ENCODE results near the gene MBD5. TPM values are rescaled to one million over a fixed set of nuclear protein-coding genes. Genes with fewer than 3 reads are reported as not detected.

Gene MBD5
- total and polyA plus RNA-seq, 2 experiments from 2014 or later = 12.1 to 23.4 TPM

GRCh38 chr2:148218326-148219075, 197.6 kb downstream of the MBD5 start:
- Histone ChIP-seq H3K9me3 (ENCODE audit: low read depth) (no peaks in the 10 kb centered on the region), H3F3A (ENCODE audit: insufficient read depth) (peaks cover 9% of the 10 kb centered on the region; the same call in 1 of the 2 replicates), H3K4me3 (no peak overlapping the region), H3K4me2 (ENCODE audit: unreplicated experiment) (no peak overlapping the region), H3K27me3 (replicated peaks; ENCODE audit: insufficient read depth) (no peaks in the 10 kb centered on the region), H4K20me1 (ENCODE audit: insufficient read depth) (no peaks in the 10 kb centered on the region), H3K27ac (no peak overlapping the region), H3K36me3 (ENCODE audit: low read depth) (peaks cover 2% of the 10 kb centered on the region; the same call in 1 of the 2 replicates), H2AFZ (no peak overlapping the region), H3K79me2 (ENCODE audit: insufficient read depth) (0 out of 2 replicates have a peak, but pooled peaks cover 3% of the 10 kb centered on the region), H3K9me2 (ENCODE audit: insufficient read depth) (no peaks in the 10 kb centered on the region), H3K9ac (no peak overlapping the region), H3K4me1 (ENCODE audit: insufficient read depth) (peaks cover 14% of the 10 kb centered on the region)
- TF ChIP-seq EZH2 (IDR thresholded peaks at IDR 0.05; ENCODE audit: insufficient read depth, poor library complexity, severe bottlenecking) (no peak), EZH2phosphoT487 (IDR thresholded peaks at IDR 0.05; ENCODE audit: insufficient read depth, low read depth) (no peak)
- DNase-seq = peak; percentile 27
- in situ Hi-C loops (cut with MboI) = no loop called here
- 80 to 81% methylated on average over 5 of the region's 5 CpGs for WGBS, 2 experiments (ENCODE audit: low coverage in 1 of 2, low lambda C conversion rate in 2 of 2, missing lambda C conversion rate in 2 of 2)

GRCh38 chr2:148221166-148221565, 200.3 kb downstream of the MBD5 start:
- no peaks in the 10 kb centered on the region for H3K27me3 ChIP-seq (replicated peaks; ENCODE audit: insufficient read depth)
- no peaks in the 10 kb centered on the region for H3K9me2 ChIP-seq (ENCODE audit: insufficient read depth)
- H3K9me3 ChIP-seq (ENCODE audit: low read depth) = no peaks in the 10 kb centered on the region
- H3K79me2 ChIP-seq (ENCODE audit: insufficient read depth) = peaks cover 16% of the 10 kb centered on the region; the same call in 1 of the 2 replicates
- no peaks in the 10 kb centered on the region; the same call in 1 of the 2 replicates for H3K36me3 ChIP-seq (ENCODE audit: low read depth)
- H3K4me2 ChIP-seq (ENCODE audit: unreplicated experiment) = no peak overlapping the region
- peaks cover 14% of the 10 kb centered on the region for H3K4me1 ChIP-seq (ENCODE audit: insufficient read depth)
- H3F3A ChIP-seq (ENCODE audit: insufficient read depth) = peaks cover 9% of the 10 kb centered on the region; the same call in 1 of the 2 replicates
- in situ Hi-C loops (cut with MboI) = no loop called here
- TF ChIP-seq EZH2 (IDR thresholded peaks at IDR 0.05; ENCODE audit: insufficient read depth, poor library complexity, severe bottlenecking) (no peak), EZH2phosphoT487 (IDR thresholded peaks at IDR 0.05; ENCODE audit: insufficient read depth, low read depth) (no peak)
- no peak for DNase-seq
- 98 to 99% methylated on average over 4 of the region's 4 CpGs for WGBS, 2 experiments (ENCODE audit: low coverage in 1 of 2, low lambda C conversion rate in 2 of 2, missing lambda C conversion rate in 2 of 2)
- H3K9ac ChIP-seq = no peak overlapping the region
- no peak overlapping the region for H2AFZ ChIP-seq
- H3K4me3 ChIP-seq = no peak overlapping the region
- no peak overlapping the region for H3K27ac ChIP-seq
- H4K20me1 ChIP-seq (ENCODE audit: insufficient read depth) = no peaks in the 10 kb centered on the region

GRCh38 chr2:148221926-148222325, 201.0 kb downstream of the MBD5 start:
- Histone ChIP-seq H4K20me1 (ENCODE audit: insufficient read depth) (no peaks in the 10 kb centered on the region), H3K9me3 (ENCODE audit: low read depth) (no peaks in the 10 kb centered on the region), H3K27ac (no peak overlapping the region), H3K36me3 (ENCODE audit: low read depth) (no peaks in the 10 kb centered on the region; the same call in 1 of the 2 replicates), H3K9me2 (ENCODE audit: insufficient read depth) (no peaks in the 10 kb centered on the region), H3F3A (ENCODE audit: insufficient read depth) (peaks cover 9% of the 10 kb centered on the region; the same call in 1 of the 2 replicates), H2AFZ (no peak overlapping the region), H3K4me1 (ENCODE audit: insufficient read depth) (peaks cover 14% of the 10 kb centered on the region), H3K79me2 (ENCODE audit: insufficient read depth) (peaks cover 16% of the 10 kb centered on the region; the same call in 1 of the 2 replicates), H3K9ac (no peak overlapping the region), H3K4me3 (no peak overlapping the region), H3K4me2 (ENCODE audit: unreplicated experiment) (no peak overlapping the region), H3K27me3 (replicated peaks; ENCODE audit: insufficient read depth) (no peaks in the 10 kb centered on the region)
- 97 to 98% methylated on average over 2 of the region's 2 CpGs for WGBS, 2 experiments (ENCODE audit: low coverage in 1 of 2, low lambda C conversion rate in 2 of 2, missing lambda C conversion rate in 2 of 2)
- TF ChIP-seq EZH2 (IDR thresholded peaks at IDR 0.05; ENCODE audit: insufficient read depth, poor library complexity, severe bottlenecking) (no peak), EZH2phosphoT487 (IDR thresholded peaks at IDR 0.05; ENCODE audit: insufficient read depth, low read depth) (no peak)
- DNase-seq = no peak
- in situ Hi-C loops (cut with MboI) = no loop called here

- Histone ChIP-seq H3K9ac (no peak overlapping the region), H3K4me3 (no peak overlapping the region), H4K20me1 (ENCODE audit: insufficient read depth) (no peaks in the 10 kb centered on the region), H3K9me3 (ENCODE audit: low read depth) (no peaks in the 10 kb centered on the region), H3K27me3 (replicated peaks; ENCODE audit: insufficient read depth) (no peaks in the 10 kb centered on the region), H3K4me2 (ENCODE audit: unreplicated experiment) (no peak overlapping the region), H3K36me3 (ENCODE audit: low read depth) (peaks cover 15% of the 10 kb centered on the region; the same call in 1 of the 2 replicates), H3K9me2 (ENCODE audit: insufficient read depth) (no peaks in the 10 kb centered on the region), H3K27ac (no peak overlapping the region), H3K79me2 (ENCODE audit: insufficient read depth) (0 out of 2 replicates have a peak, but pooled peaks cover 5% of the 10 kb centered on the region), H3K4me1 (ENCODE audit: insufficient read depth) (no peaks in the 10 kb centered on the region), H3F3A (ENCODE audit: insufficient read depth) (no peaks in the 10 kb centered on the region), H2AFZ (no peak overlapping the region)
- in situ Hi-C loops (cut with MboI) = no loop called here
- DNase-seq = no peak
- 84 to 85% methylated on average over 3 of the region's 3 CpGs for WGBS, 2 experiments (ENCODE audit: low coverage in 1 of 2, low lambda C conversion rate in 2 of 2, missing lambda C conversion rate in 2 of 2)
- no peak for TF ChIP-seq EZH2 (IDR thresholded peaks at IDR 0.05; ENCODE audit: insufficient read depth, poor library complexity, severe bottlenecking)
- no peak for TF ChIP-seq EZH2phosphoT487 (IDR thresholded peaks at IDR 0.05; ENCODE audit: insufficient read depth, low read depth)
Measured at GRCh38 chr2:148231858-148232257, 211.0 kb downstream of the MBD5 start.
